GM12878 (cell line): ENCODE data around the gene AOPEP. TPM values are rescaled to one million over a fixed set of nuclear protein-coding genes. Genes with fewer than 3 reads are reported as not detected.

ENCODE experiments used
- ATAC-seq: fragments of 200-7000 bp; cut with Tn5 transposase; 3 replicates; pipeline ENCODE4 v1.9.1; 2020; ENCODE audit warnings: mild to moderate bottlenecking, moderate library complexity
- BruUV-seq: library from RNA; stranded (reverse); fragments of 400-500 nt; replicated peaks from 2 replicates; lab custom pipeline; 2021; lab: Mats Ljungman, UMichigan
- CTCF ChIA-PET: fragments of 300-600 bp; sonication (Branson Sonifier 250); formaldehyde crosslinking; extraction: SDS; loops from one replicate; lab custom pipeline; 2021; ENCODE audit warnings: inconsistent platforms; lab: Yijun Ruan, JAX
- POLR2A ChIA-PET: fragments of 350-600 bp; formaldehyde crosslinking; extraction: SDS; loops from one replicate; lab custom pipeline; 2021; ENCODE audit warnings: inconsistent platforms; lab: Charles Lee
- RAD21 ChIA-PET: fragments of 300-600 bp; sonication (Branson Sonifier 250); formaldehyde crosslinking; loops from one replicate; lab custom pipeline; 2023; ENCODE audit warnings: antibody characterized with exemption; ENCODE audit not compliant: unreplicated experiment; lab: Charles Lee
- SMC1A ChIA-PET: fragments of 300-600 bp; sonication (Branson Sonifier 250); formaldehyde crosslinking; loops from one replicate; lab custom pipeline; 2023; ENCODE audit not compliant: unreplicated experiment, uncharacterized antibody; lab: Charles Lee
- DNase-seq: peaks from one replicate; pipeline ENCODE4 v3.0.0-alpha.2; 2011; ENCODE audit warnings: low read depth, low spot score
- FAIRE-seq: peaks from 3 replicates; lab custom pipeline; 2011; peaks lifted over from hg19 to GRCh38; lab: Jason Lieb, UNC
- H2AFZ ChIP-seq: 2 replicates; pipeline ENCODE4 v1.6.0; 2011; ENCODE audit warnings: low read depth, low read length, control low read depth; ENCODE audit not compliant: control insufficient read depth
- H3K27ac ChIP-seq: 2 replicates; pipeline ENCODE4 v1.5.1; 2011; ENCODE audit warnings: control low read depth; ENCODE audit not compliant: control insufficient read depth, insufficient read depth
- H3K27me3 ChIP-seq, 2 experiments: replicated peaks in 1 of 2; 2 replicates each; pipeline versions ENCODE4 v1.6.0 to v1.6.1; 2011; ENCODE audit warnings: low read length in 1 of 2; ENCODE audit not compliant: control insufficient read depth in 2 of 2, insufficient read depth in 2 of 2
- H3K36me3 ChIP-seq, 2 experiments: 2 replicates each; pipeline ENCODE4 v1.5.1; 2011; ENCODE audit warnings: low read length in 1 of 2; ENCODE audit not compliant: control insufficient read depth in 2 of 2, insufficient read depth in 2 of 2
- H3K4me1 ChIP-seq: 2 replicates; pipeline ENCODE4 v1.6.1; 2011; ENCODE audit warnings: mild to moderate bottlenecking, low read length, moderate library complexity, mixed read lengths; ENCODE audit not compliant: control insufficient read depth, insufficient read depth
- H3K4me2 ChIP-seq: 2 replicates; pipeline ENCODE4 v1.6.0; 2011; ENCODE audit warnings: control low read depth; ENCODE audit not compliant: control insufficient read depth, insufficient read depth
- H3K4me3 ChIP-seq: fragments of 200-600 bp; sonication (generic); 2 replicates; pipeline ENCODE4 v1.5.1; 2016
- H3K79me2 ChIP-seq: 2 replicates; pipeline ENCODE4 v1.6.0; 2011; ENCODE audit warnings: low read length; ENCODE audit not compliant: control insufficient read depth, insufficient read depth
- H3K9ac ChIP-seq: 2 replicates; pipeline ENCODE4 v1.8.0; 2011; ENCODE audit warnings: low read length, control low read depth, mixed read lengths; ENCODE audit not compliant: control insufficient read depth, insufficient read depth
- H3K9me3 ChIP-seq: replicated peaks from 3 replicates; pipeline ENCODE4 v1.5.1; 2011; ENCODE audit warnings: mild to moderate bottlenecking, low read length; ENCODE audit not compliant: control insufficient read depth, insufficient read depth
- H4K20me1 ChIP-seq: 2 replicates; pipeline ENCODE4 v1.6.0; 2011; ENCODE audit not compliant: control insufficient read depth, insufficient read depth
- CEBPB ChIP-seq, 2 experiments: fragments of 150-350 bp in 1 of 2; IDR thresholded peaks; 2 replicates each; pipeline ENCODE4 v1.6.1; 2012 to 2014; ENCODE audit warnings: low read depth in 2 of 2, low read length in 2 of 2, borderline replicate concordance in 1 of 2, inconsistent platforms in 1 of 2
- CREB1 ChIP-seq: IDR thresholded peaks from 2 replicates; pipeline ENCODE4 v1.6.1; 2012; ENCODE audit warnings: low read depth, mild to moderate bottlenecking, inconsistent platforms
- IRF4 ChIP-seq: IDR thresholded peaks from 2 replicates; pipeline ENCODE4 v1.6.1; 2011; ENCODE audit warnings: low read depth, low read length
- KAT2A ChIP-seq: conservative IDR thresholded peaks from 2 replicates; pipeline ENCODE4 v1.6.1; 2011; ENCODE audit warnings: low read depth, low read length; ENCODE audit not compliant: control insufficient read depth
- NBN ChIP-seq: fragments of 450-650 bp; IDR thresholded peaks from 2 replicates; pipeline ENCODE4 v1.6.1; 2016
- NRF1 ChIP-seq: conservative IDR thresholded peaks from 2 replicates; pipeline ENCODE4 v1.6.1; 2011; ENCODE audit warnings: mild to moderate bottlenecking, low read depth, low read length, improper control_type of control experiment
- POLR2AphosphoS2 ChIP-seq: IDR thresholded peaks from 2 replicates; pipeline ENCODE4 v1.6.1; 2011; ENCODE audit warnings: low read depth, mild to moderate bottlenecking, low read length, improper control_type of control experiment, moderate library complexity
- RCOR1 ChIP-seq: conservative IDR thresholded peaks from 2 replicates; pipeline ENCODE4 v1.6.1; 2012; ENCODE audit warnings: low read depth, low read length, improper control_type of control experiment
- SMC3 ChIP-seq: IDR thresholded peaks from 2 replicates; pipeline ENCODE4 v1.6.1; 2011; ENCODE audit warnings: low read length, improper control_type of control experiment, borderline replicate concordance
- SP1 ChIP-seq: IDR thresholded peaks from one replicate; pipeline ENCODE4 v1.6.1; 2011; ENCODE audit warnings: low read depth, low read length
- TARDBP ChIP-seq: IDR thresholded peaks from 2 replicates; pipeline ENCODE4 v1.6.1; 2016; ENCODE audit warnings: borderline replicate concordance
- TCF12 ChIP-seq: IDR thresholded peaks from 2 replicates; pipeline ENCODE4 v1.6.1; 2011; ENCODE audit warnings: low read depth, mild to moderate bottlenecking, low read length
- ZSCAN29 ChIP-seq: fragments of 450-650 bp; IDR thresholded peaks from 2 replicates; pipeline ENCODE4 v1.6.1; 2017; ENCODE audit warnings: mild to moderate bottlenecking, moderate library complexity
- WGBS: methylation state at CpG from one replicate; pipeline ENCODE4 v1.1.6; 2016; ENCODE audit warnings: low lambda C conversion rate; ENCODE audit not compliant: insufficient replicate concordance, insufficient coverage; ENCODE audit errors: missing lambda C conversion rate; 5-methylcytosine and 5-hydroxymethylcytosine counted together
- in situ Hi-C: fragments of 300-500 bp; cut with MboI; formaldehyde crosslinking; loops from 9 replicates; pipeline ENCODE4 v1.14.3; 2018; ENCODE audit warnings: mixed read lengths
- intact Hi-C: fragments of 100-400 bp; cut with micrococcal nuclease; formaldehyde crosslinking; loops from one replicate; pipeline ENCODE4 v1.14.2; 2022; ENCODE audit not compliant: unreplicated experiment
- polyA plus RNA-seq, 11 experiments: library from polyadenylated mRNA; depleted of rRNA in 4 of 11; unstranded in 6 of 11; stranded (reverse) in 5 of 11; fragments of >200 nt; fragmentation: Nextera tagmentation in 4 of 11; fragmentation: Illumina TruSeq in 1 of 11; extraction: Ambion mirVana in 4 of 11; extraction: Trizol in 1 of 11; gene quantifications; 1 replicate in 1 of 11; 2 replicates in 10 of 11; pipeline versions ENCODE4 v1.2.1 to v1.2.3, GENCODE V29; 2011 to 2016; ENCODE audit warnings: inconsistent platforms in 2 of 11, missing spikeins in 2 of 11, low read depth in 1 of 11
- total RNA-seq, 4 experiments: library from RNA; depleted of rRNA in 3 of 4; stranded (reverse); fragments of >200 nt in 3 of 4; fragmentation: Illumina TruSeq in 1 of 4; extraction: Trizol in 1 of 4; gene quantifications; 2 replicates each; pipeline versions ENCODE4 v1.2.1 to v1.2.3, GENCODE V29; 2013 to 2021
- TF ChIP-seq, protein P1 (sequence below): IDR thresholded peaks from 2 replicates; pipeline ENCODE4 v1.6.1; 2012; ENCODE audit warnings: improper control_type of control experiment, low read depth, low read length; ENCODE audit not compliant: insufficient replicate concordance
- TF ChIP-seq, protein P2 (sequence below): fragments of 450-650 bp; IDR thresholded peaks from 2 replicates; pipeline ENCODE4 v1.6.1; 2017; ENCODE audit warnings: low read depth, mild to moderate bottlenecking, moderate library complexity

AOPEP gene
- total and polyA plus RNA-seq, 10 of the 15 experiments (the other 5 are each of a cell fraction or from before 2014, with no cell fraction given): 2.3 to 16.9 (median 10.1) TPM

- in situ Hi-C loops (loop anchor here (5.0 kb wide), 1 partner anchor 447 kb away; no protein-coding TSS in a partner anchor), intact Hi-C loops (loop anchor here (5.0 to 10.0 kb wide), 2 partner anchors 462 to 575 kb away; partner anchors contain the start of gene PCAT7)
- POLR2A ChIA-PET: interaction anchor here (0.5 to 0.6 kb wide), 2 partner anchors 16 to 26 kb away, joined by 3 to 4 read pairs; no protein-coding TSS in a partner anchor
- Histone ChIP-seq H3K27me3 (no peaks in the 10 kb centered on the region), H3K36me3 (no peaks in the 10 kb centered on the region), H4K20me1 (no peaks in the 10 kb centered on the region), H3K4me2 (no peak overlapping the region), H2AFZ (no peak overlapping the region), H3K4me3 (no peak overlapping the region), H3K9me3 (no peaks in the 10 kb centered on the region), H3K9ac (no peak overlapping the region), H3K4me1 (no peaks in the 10 kb centered on the region), H3K27ac (no peak overlapping the region), H3K79me2 (no peaks in the 10 kb centered on the region)
- CTCF ChIA-PET: interaction anchor here (0.6 to 10.6 kb wide), 26 partner anchors 12 to 472 kb away, joined by 3 to 355 read pairs (median 6); no protein-coding TSS in a partner anchor
- SMC1A ChIA-PET: interaction anchor here (0.7 to 6.4 kb wide), 10 partner anchors 25 to 461 kb away, joined by 3 to 143 read pairs (median 16); no protein-coding TSS in a partner anchor
- no peak for ATAC-seq
- RAD21 ChIA-PET: interaction anchor here (0.7 to 7.7 kb wide), 8 partner anchors 38 to 460 kb away, joined by 3 to 134 read pairs (median 22); partner anchors contain the start of gene AOPEP
- DNase-seq: no peak
- WGBS: 77% methylated on average over 8 of the region's 8 CpGs
- no TSS peak for BruUV-seq
- FAIRE-seq: no peak
- no peak for TF ChIP-seq KAT2A
- no peak for TF ChIP-seq SMC3
- TF ChIP-seq, protein P1, sequence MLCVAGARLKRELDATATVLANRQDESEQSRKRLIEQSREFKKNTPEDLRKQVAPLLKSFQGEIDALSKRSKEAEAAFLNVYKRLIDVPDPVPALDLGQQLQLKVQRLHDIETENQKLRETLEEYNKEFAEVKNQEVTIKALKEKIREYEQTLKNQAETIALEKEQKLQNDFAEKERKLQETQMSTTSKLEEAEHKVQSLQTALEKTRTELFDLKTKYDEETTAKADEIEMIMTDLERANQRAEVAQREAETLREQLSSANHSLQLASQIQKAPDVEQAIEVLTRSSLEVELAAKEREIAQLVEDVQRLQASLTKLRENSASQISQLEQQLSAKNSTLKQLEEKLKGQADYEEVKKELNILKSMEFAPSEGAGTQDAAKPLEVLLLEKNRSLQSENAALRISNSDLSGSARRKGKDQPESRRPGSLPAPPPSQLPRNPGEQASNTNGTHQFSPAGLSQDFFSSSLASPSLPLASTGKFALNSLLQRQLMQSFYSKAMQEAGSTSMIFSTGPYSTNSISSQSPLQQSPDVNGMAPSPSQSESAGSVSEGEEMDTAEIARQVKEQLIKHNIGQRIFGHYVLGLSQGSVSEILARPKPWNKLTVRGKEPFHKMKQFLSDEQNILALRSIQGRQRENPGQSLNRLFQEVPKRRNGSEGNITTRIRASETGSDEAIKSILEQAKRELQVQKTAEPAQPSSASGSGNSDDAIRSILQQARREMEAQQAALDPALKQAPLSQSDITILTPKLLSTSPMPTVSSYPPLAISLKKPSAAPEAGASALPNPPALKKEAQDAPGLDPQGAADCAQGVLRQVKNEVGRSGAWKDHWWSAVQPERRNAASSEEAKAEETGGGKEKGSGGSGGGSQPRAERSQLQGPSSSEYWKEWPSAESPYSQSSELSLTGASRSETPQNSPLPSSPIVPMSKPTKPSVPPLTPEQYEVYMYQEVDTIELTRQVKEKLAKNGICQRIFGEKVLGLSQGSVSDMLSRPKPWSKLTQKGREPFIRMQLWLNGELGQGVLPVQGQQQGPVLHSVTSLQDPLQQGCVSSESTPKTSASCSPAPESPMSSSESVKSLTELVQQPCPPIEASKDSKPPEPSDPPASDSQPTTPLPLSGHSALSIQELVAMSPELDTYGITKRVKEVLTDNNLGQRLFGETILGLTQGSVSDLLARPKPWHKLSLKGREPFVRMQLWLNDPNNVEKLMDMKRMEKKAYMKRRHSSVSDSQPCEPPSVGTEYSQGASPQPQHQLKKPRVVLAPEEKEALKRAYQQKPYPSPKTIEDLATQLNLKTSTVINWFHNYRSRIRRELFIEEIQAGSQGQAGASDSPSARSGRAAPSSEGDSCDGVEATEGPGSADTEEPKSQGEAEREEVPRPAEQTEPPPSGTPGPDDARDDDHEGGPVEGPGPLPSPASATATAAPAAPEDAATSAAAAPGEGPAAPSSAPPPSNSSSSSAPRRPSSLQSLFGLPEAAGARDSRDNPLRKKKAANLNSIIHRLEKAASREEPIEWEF: no peak
- TF ChIP-seq, protein P2, sequence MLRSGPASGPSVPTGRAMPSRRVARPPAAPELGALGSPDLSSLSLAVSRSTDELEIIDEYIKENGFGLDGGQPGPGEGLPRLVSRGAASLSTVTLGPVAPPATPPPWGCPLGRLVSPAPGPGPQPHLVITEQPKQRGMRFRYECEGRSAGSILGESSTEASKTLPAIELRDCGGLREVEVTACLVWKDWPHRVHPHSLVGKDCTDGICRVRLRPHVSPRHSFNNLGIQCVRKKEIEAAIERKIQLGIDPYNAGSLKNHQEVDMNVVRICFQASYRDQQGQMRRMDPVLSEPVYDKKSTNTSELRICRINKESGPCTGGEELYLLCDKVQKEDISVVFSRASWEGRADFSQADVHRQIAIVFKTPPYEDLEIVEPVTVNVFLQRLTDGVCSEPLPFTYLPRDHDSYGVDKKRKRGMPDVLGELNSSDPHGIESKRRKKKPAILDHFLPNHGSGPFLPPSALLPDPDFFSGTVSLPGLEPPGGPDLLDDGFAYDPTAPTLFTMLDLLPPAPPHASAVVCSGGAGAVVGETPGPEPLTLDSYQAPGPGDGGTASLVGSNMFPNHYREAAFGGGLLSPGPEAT: no peak
- TF ChIP-seq CREB1: no peak
- no peak for TF ChIP-seq IRF4
- no peak for TF ChIP-seq RCOR1
- TF ChIP-seq NRF1: no peak
- TF ChIP-seq POLR2AphosphoS2: no peak
- TF ChIP-seq ZSCAN29: no peak
- TF ChIP-seq SP1: no peak
- no peak for TF ChIP-seq NBN
- no peak for TF ChIP-seq CEBPB (IDR thresholded peaks at IDR 0.05; ENCODE audit: borderline replicate concordance in 1 of 2, low read depth in 2 of 2, low read length in 2 of 2)
- no peak for TF ChIP-seq TARDBP
- no peak for TF ChIP-seq TCF12
These were observed 403.2 kb downstream of the AOPEP start for GRCh38 chr9:95129476-95130291.
